GM20000 (cell line): ENCODE data around the gene ANO4.
"Not testable (repeated sequence)": the region's sequence is repeated elsewhere in the genome, so short reads cannot be mapped to it uniquely, and the experiment has no call there.

ENCODE experiments used
- DNase-seq: peaks from one replicate; pipeline ENCODE4 v3.0.0; 2012; ENCODE audit warnings: low spot score
- TF ChIP-seq, protein P1 (sequence below): IDR thresholded peaks from 2 replicates; pipeline ENCODE4 v1.5.1; 2012; ENCODE audit warnings: mild to moderate bottlenecking, control low read depth; ENCODE audit errors: extremely low read depth, missing control alignments

Gene ANO4

DNA sequence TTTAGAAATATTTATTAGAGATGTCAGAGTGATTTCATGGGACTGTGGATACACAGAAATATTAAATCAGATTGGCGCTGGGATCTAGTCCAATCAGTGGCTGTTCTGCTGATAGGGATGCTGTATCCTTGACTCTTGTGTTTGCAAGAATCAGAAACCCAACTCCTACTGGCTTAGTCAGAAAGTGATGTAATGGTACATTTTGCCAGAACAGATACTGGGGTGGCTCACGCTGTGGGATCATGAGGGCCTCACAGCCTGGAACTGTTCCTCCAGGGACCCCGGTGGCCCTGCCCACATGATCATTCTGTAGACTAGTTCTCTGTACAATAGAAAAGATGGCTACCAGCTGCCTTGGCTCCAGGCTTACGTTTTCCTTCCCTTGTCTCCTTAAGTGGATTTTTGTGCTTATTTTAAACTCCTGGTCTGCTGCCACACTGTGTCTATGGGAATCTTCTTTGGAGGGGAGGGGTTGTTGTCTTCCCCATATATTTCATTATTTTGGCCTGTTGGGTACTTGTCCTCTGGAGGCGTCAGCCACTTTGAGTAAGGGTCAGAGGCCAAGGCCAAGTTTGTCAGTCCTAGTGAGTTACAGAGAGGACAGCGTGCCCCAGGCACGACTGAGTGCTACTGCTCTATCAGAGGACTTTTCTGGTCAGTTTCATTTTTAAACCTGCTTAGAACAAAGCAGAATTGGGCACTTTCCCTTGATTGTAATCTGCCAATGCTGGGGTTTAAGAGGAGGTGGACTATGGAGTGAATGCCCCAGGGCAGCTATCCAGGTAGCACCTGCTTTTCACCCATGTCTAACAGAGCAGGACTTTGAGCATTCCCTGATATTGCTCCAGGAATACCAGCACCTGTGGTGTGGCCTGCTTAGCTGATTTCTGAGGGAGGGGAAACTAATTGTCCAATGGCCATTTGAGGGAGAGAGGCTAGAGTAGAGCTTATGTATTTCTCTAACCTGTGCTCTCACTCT lies 251.2 kb downstream of the ANO4 start:
- no peak for DNase-seq
- TF ChIP-seq, protein P1, sequence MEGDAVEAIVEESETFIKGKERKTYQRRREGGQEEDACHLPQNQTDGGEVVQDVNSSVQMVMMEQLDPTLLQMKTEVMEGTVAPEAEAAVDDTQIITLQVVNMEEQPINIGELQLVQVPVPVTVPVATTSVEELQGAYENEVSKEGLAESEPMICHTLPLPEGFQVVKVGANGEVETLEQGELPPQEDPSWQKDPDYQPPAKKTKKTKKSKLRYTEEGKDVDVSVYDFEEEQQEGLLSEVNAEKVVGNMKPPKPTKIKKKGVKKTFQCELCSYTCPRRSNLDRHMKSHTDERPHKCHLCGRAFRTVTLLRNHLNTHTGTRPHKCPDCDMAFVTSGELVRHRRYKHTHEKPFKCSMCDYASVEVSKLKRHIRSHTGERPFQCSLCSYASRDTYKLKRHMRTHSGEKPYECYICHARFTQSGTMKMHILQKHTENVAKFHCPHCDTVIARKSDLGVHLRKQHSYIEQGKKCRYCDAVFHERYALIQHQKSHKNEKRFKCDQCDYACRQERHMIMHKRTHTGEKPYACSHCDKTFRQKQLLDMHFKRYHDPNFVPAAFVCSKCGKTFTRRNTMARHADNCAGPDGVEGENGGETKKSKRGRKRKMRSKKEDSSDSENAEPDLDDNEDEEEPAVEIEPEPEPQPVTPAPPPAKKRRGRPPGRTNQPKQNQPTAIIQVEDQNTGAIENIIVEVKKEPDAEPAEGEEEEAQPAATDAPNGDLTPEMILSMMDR: no peak

DNA sequence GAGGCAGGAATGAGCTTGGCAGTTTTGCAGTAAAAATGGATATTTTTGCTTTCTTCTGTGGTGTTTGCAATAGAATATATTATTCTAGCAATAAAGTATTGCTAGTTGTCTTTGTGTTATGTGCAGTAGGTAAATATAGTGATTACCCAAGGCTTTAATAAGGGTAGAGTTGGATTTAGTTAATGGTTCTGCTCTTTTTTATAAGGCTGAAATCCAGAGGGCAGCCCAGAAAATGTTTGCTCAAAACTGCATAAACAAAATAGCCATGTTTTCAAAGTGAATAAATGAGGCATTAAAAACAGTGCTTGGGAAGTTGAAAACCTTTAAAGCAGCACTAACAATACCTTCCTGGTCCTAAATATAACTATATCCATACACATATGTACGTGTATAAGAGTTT lies 253.1 kb downstream of the ANO4 start:
- DNase-seq: no peak
- TF ChIP-seq, protein P1: no peak

DNA sequence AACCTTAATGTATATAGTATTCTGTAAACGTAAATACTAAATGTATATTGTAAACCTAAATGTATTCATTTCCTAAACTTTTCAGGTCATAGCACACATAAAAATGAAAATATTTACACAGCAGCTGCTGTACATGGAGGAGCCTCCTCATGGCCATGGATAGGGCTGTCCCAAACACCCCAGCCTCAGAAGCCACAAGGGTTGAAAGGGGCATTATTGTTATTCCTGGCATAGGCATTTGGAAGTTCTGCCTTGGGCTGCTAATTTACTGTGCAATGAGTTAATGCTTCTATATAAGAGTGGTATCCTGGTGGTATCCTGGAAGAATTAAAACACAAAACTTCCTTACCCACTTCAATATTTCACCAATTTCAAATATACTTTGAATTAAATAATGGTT lies 256.1 kb downstream of the ANO4 start:
- TF ChIP-seq, protein P1: no peak
- no peak for DNase-seq

DNA sequence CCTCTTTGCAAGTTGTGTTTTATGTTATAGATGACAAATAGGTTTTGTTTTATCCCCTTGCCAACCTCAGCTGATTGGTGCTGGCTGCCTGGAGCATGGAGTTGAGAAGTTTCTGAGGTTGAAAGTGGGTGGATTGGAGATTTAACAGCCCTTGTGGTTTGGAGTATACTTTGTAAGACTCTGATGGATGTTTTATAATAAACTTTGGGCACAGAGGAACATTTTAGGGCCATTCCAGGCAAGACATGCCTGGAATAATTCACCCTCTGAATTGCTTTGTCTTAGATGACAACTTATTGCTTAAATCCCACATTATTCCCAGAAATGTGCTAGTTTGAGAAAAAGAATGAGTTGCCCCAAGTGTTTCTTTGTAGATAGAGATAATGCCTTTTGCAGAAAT lies 256.6 kb downstream of the ANO4 start:
- TF ChIP-seq, protein P1: no peak
- no peak for DNase-seq

DNA sequence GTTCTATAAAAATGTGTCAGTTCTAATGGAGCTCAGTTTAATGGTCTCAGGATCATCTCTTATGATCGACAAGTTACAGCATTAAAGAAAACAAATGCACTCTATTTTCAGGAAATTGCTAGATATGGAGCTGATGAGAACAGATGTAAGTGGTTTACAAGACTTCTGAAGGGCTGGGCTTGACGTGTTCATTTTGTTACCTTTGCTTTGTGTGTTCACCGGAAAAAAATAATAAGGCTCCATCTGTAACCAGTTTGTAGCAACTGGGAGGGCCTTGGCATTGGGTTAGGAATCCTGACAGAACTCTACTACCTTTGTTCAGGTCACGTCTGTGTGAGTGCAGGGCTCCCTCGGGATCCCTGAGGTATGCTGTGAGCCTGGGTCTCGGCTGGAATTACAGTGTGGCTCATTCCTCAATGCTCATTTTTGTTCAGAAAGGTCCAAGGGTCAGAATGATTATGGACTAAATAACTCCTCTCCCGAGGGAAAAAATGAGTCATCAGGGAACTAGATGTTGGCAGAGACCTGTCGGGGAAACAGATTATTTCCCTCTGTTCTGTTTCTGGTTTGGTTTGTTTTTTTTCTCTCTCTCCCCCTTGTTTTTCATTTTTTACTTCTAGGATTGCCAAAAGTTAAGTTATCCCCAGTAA lies 257.4 kb downstream of the ANO4 start:
- TF ChIP-seq, protein P1: no peak
- no peak for DNase-seq

DNA sequence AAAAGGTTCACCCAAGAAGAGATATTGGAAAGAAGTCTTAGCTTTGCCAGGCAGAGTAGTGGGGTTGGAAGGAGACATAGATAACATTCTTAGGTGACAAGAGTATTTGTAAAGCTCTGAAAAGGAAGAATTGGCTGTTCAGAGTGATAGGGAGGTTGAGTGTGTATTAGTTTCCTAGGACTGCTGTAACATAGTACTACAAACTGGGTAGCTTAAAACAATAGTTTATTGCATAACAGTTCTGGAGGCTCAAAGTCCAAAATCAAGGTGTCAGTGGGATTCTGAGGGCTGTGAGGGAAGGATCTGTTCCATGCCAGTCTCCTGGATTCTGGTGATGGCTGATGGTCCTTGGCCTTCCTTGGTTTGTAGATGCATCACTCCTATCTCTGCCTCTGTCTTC lies 258.6 kb downstream of the ANO4 start:
- DNase-seq: no peak
- TF ChIP-seq, protein P1: no peak

DNA sequence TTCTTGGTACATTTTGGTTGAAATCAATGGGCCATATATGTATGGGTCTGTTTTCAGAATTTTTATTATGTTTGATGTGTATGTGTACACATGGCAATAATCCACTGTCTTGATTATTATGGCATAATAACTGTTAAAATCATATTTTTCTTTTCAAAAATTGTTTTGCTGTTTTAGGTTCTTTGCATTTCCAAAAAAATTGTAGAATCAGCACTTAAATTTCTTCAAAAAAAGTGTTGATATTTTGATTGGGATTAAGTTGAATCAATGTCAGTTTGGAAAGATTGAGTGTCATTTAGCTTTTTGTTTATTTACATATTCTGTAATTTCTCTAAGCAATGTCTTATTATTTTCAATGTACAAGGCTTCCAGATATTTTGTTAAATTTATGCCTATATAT lies 261.4 kb downstream of the ANO4 start:
- TF ChIP-seq, protein P1: no peak
- no peak for DNase-seq

DNA sequence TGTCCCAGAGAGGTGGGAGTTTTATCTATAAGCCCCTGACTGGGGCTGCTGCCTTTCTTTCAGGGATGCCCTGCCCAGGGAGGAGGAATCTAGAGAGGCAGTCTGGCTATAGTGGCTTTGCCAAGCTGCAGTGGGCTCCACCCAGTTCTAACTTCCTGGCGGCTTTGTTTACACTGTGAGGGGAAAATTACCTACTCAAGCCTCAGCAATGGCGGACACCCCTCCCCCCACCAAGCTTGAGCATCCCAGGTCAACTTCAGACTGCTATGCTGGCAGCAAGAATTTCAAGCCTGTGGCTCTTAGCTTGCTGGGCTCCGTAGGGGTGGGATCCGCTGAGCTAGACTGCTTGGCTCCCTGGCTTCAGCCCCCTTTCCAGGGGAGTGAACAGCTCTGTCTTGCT lies 267.9 kb downstream of the ANO4 start:
- DNase-seq: not testable (repeated sequence)
